Measurements from ENCODE around the gene MARK2. TPM values are rescaled to one million over a fixed set of nuclear protein-coding genes. Genes with fewer than 3 reads are reported as not detected.

MARK2 gene
- total RNA-seq, 1 donor from 2014 or later: 31.8 TPM

DNA sequence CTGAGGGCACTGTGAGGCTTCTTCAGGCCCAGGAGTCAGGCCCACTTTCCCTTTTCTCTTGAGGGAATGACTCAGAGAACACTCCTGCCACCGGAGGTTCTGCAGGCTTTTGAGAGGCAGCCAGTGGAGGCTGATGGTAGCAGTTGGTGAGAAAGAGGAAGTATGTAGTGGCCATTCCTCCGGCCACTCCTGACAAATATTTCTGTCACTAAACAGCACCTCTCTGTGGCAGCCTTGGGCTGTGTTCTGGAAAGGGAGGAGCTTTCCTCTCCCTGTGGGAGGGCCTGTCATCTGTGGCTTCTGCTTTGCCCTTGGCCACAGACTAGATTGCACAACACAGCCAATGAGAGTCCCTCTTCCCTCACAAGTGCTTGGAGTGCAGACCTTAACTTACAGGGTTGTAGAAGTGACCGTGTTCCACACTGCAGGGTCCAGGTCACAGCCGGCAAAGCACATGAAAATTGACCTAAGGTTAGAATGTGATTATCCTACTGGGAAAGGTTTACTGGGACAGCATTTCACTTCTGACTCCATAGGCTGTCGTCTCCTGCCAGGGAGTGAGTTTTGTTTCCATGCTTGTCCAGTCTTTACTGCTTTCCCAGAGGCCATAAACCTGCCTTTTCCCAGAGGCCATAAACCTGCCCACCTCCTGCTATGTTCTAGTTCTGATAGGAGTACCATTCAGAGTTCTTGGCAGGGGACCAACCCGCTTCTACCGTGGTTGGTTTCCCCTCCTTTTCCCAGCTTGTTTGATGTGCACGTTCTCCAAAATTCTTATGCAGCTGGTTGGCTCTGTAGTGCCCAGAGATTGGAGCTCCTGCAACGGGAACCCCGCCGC is 33.3 kb downstream of the MARK2 start:
- peaks cover 50% of the 10 kb centered on the region for H3K4me1 Mint-ChIP-seq (ENCODE audit: unreplicated experiment)
- H3K27me3 Mint-ChIP-seq (ENCODE audit: unreplicated experiment): no peaks in the 10 kb centered on the region
- DNase-seq (ENCODE audit: extremely low spot score, unreplicated experiment): no peak
- TF ChIP-seq, protein P1, sequence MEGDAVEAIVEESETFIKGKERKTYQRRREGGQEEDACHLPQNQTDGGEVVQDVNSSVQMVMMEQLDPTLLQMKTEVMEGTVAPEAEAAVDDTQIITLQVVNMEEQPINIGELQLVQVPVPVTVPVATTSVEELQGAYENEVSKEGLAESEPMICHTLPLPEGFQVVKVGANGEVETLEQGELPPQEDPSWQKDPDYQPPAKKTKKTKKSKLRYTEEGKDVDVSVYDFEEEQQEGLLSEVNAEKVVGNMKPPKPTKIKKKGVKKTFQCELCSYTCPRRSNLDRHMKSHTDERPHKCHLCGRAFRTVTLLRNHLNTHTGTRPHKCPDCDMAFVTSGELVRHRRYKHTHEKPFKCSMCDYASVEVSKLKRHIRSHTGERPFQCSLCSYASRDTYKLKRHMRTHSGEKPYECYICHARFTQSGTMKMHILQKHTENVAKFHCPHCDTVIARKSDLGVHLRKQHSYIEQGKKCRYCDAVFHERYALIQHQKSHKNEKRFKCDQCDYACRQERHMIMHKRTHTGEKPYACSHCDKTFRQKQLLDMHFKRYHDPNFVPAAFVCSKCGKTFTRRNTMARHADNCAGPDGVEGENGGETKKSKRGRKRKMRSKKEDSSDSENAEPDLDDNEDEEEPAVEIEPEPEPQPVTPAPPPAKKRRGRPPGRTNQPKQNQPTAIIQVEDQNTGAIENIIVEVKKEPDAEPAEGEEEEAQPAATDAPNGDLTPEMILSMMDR (IDR thresholded peaks at IDR 0.05): peak; percentile 49
- no peak overlapping the region for H3K4me3 Mint-ChIP-seq (ENCODE audit: unreplicated experiment)
- peak overlapping the region; percentile 74 for H3K27ac Mint-ChIP-seq (ENCODE audit: unreplicated experiment)
- peaks cover 5% of the 10 kb centered on the region for H3K36me3 Mint-ChIP-seq (ENCODE audit: unreplicated experiment)
- H3K9me3 Mint-ChIP-seq (ENCODE audit: unreplicated experiment): no peaks in the 10 kb centered on the region

DNA sequence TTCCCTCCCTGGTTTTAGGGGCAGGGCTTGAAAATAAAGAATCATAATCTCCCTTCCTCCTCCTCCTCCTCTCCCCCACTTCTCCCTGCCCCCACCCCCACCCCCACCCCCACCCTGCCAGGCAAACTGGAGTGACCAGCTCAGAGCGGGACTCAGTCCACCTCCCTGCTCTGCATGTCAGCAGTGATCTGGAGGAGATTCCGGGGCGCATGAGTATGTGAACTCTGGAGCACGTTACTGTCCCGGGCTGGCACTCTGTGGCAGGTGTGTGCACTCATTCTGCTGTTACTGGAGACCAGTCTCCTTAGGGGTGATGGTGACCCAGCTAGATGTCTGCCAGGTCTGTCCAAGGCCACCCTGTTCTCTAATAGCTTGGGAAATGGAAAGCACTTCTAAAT is 33.9 kb downstream of the MARK2 start:
- Mint-ChIP-seq H3K4me3 (ENCODE audit: unreplicated experiment) (no peak overlapping the region), H3K4me1 (ENCODE audit: unreplicated experiment) (peaks cover 50% of the 10 kb centered on the region), H3K27ac (ENCODE audit: unreplicated experiment) (peak overlapping the region; percentile 74), H3K36me3 (ENCODE audit: unreplicated experiment) (peaks cover 2% of the 10 kb centered on the region), H3K27me3 (ENCODE audit: unreplicated experiment) (no peaks in the 10 kb centered on the region), H3K9me3 (ENCODE audit: unreplicated experiment) (no peaks in the 10 kb centered on the region)
- TF ChIP-seq, protein P1 (IDR thresholded peaks at IDR 0.05): no peak
- DNase-seq (ENCODE audit: extremely low spot score, unreplicated experiment): no peak

DNA sequence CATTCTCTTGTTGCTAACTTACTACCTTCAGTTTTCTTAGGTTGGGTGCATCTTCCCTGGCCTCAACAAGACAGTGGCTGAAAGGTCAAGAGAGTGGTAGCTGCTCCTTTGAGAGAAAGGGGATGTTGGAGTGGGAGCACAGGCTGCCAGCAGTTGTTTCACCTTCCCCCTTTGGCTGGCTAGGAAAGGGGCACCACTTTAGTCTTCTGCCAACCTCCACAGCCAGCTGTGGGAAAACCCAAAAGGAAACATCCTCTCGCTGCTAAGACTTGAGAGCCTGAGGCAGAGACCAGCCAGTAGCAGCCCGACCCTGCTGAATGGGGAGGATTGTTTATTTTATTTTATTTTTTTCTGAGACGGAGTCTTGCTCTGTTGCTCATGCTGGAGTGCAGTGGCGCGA is 34.4 kb downstream of the MARK2 start:
- Mint-ChIP-seq H3K36me3 (ENCODE audit: unreplicated experiment) (peaks cover under 1% of the 10 kb centered on the region), H3K27me3 (ENCODE audit: unreplicated experiment) (no peaks in the 10 kb centered on the region)

DNA sequence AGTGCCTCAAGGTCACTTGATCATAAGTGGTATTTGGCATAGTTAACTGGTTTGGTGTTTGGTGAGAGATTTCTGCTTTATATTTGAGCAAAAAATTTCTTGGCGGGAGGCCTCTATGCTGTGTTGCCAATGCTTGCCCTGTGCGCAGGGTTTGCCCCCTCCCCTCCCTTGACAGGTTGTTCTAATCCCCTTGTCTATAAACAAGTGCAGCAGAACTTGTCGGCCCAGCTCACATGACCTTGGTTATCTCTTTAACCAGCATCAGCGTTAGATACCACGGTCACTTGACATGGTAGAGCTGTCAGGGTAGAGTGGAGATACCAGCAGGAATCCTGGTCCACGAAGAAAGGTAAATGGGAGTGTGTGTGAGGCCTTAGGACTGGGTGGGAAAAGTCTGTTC is 35.6 kb downstream of the MARK2 start:
- Mint-ChIP-seq H3K27ac (ENCODE audit: unreplicated experiment) (no peak overlapping the region), H3K4me1 (ENCODE audit: unreplicated experiment) (peaks cover 52% of the 10 kb centered on the region), H3K9me3 (ENCODE audit: unreplicated experiment) (no peaks in the 10 kb centered on the region), H3K36me3 (ENCODE audit: unreplicated experiment) (no peaks in the 10 kb centered on the region), H3K27me3 (ENCODE audit: unreplicated experiment) (no peaks in the 10 kb centered on the region), H3K4me3 (ENCODE audit: unreplicated experiment) (no peak overlapping the region)
- TF ChIP-seq, protein P1 (IDR thresholded peaks at IDR 0.05): no peak
- DNase-seq (ENCODE audit: extremely low spot score, unreplicated experiment): no peak

More for the DNA sequence above, 34.4 kb downstream of the MARK2 start:
- Mint-ChIP-seq H3K27ac (ENCODE audit: unreplicated experiment) (peak overlapping the region; percentile 70), H3K9me3 (ENCODE audit: unreplicated experiment) (no peaks in the 10 kb centered on the region), H3K4me3 (ENCODE audit: unreplicated experiment) (no peak overlapping the region), H3K4me1 (ENCODE audit: unreplicated experiment) (peaks cover 50% of the 10 kb centered on the region)
- no peak for DNase-seq (ENCODE audit: extremely low spot score, unreplicated experiment)
- TF ChIP-seq, protein P1 (IDR thresholded peaks at IDR 0.05): no peak

DNA sequence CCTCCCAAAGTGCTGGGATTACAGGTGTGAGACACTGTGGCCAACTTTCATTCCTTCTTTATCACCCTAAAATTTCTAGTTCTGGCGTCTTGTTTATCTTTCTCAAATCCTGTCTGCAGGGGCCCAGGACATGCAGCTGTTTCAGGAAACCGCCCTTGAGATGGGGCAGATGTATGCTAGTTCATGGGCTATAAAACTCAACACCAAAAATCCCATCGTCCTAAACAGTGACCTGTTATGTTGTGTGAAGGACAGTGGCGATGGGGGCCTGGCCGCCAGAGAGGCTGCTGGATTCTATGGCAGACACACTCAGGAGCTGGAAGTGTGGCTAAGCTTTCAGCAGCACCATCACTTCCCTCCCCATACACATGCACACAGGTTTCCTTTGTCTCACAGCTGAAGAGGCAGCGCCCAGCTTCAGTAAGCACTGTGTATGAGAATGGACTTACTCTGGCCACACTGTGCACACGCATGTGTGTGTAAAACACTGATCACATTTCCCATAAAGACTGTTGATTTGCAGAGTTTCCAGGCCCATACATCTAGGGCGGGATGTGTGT is 36.7 kb downstream of the MARK2 start:
- no peak overlapping the region for H3K27ac Mint-ChIP-seq (ENCODE audit: unreplicated experiment)
- no peaks in the 10 kb centered on the region for H3K9me3 Mint-ChIP-seq (ENCODE audit: unreplicated experiment)
- H3K4me3 Mint-ChIP-seq (ENCODE audit: unreplicated experiment): no peak overlapping the region
- TF ChIP-seq, protein P1 (IDR thresholded peaks at IDR 0.05): no peak
- H3K36me3 Mint-ChIP-seq (ENCODE audit: unreplicated experiment): no peaks in the 10 kb centered on the region
- DNase-seq (ENCODE audit: extremely low spot score, unreplicated experiment): no peak
- H3K27me3 Mint-ChIP-seq (ENCODE audit: unreplicated experiment): no peaks in the 10 kb centered on the region
- peaks cover 52% of the 10 kb centered on the region for H3K4me1 Mint-ChIP-seq (ENCODE audit: unreplicated experiment)

Measured in osteocyte (in vitro differentiated cells).